ENCODE data around the gene ANKS1B.

Gene ANKS1B

DNA sequence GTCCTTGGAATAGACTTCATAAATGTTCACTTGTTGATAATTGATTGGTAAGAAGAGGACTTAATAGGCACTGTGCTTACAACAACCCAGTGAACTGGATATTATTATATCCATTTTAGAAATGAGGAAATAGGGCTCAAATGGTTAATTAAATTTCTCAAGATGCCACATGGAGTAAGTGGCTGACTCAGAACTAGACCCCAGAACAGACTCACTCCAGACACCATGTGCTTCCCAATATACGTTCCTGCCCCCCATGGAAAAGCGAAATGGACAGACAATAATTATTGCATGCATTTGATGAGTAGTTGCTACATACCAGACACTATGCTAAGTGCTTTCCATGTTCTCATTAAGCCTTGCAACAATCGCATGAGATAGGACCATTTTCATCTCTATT lies 895 bp upstream of the ANKS1B start:
- no peaks in the 10 kb centered on the region for H3K4me1 ChIP-seq (ENCODE audit: control insufficient read depth, insufficient read depth, low read length)
- H3K9me3 ChIP-seq (ENCODE audit: control insufficient read depth in 2 of 2, low read length in 2 of 2): no peaks in the 10 kb centered on the region
- H3K27ac ChIP-seq (ENCODE audit: low read length): peak overlapping the region; percentile 66
- peak overlapping the region in 1 of 2 donors; percentile 87 for H3K9ac ChIP-seq (ENCODE audit: low read length in 2 of 2)
- peak overlapping the region; percentile 87 to 93 for H3K4me3 ChIP-seq (ENCODE audit: low read length in 2 of 2)
- no peaks in the 10 kb centered on the region for H3K27me3 ChIP-seq (ENCODE audit: control insufficient read depth in 1 of 2, insufficient read depth in 2 of 2, low read length in 2 of 2)
- no peaks in the 10 kb centered on the region for H3K36me3 ChIP-seq (ENCODE audit: control insufficient read depth in 2 of 2, insufficient read depth in 2 of 2, low read length in 2 of 2)

DNA sequence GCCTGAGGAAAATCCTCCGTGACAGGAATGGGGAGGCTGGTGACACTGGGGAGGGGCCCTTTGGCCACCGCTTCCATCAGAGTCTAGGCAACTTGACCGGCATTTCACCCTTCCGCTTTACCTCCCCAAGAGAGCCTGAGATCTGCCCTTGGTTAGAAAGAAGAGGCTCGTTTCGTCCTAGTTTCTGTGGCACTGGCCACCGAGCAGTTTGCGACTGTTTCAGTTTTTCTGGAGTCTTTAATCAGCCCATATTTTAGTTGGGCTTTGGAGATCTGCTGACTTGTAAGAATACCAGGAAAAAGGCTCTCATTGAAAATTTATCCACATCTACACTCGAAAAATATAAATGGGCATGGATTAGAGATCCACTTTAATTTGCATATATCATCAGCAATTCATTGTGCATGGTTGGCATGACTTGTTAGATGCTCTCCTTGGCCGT lies 414 bp upstream of the ANKS1B start:
- Histone ChIP-seq H3K4me3 (ENCODE audit: low read length in 2 of 2) (peak overlapping the region; percentile 87 to 93), H3K27me3 (ENCODE audit: control insufficient read depth in 1 of 2, insufficient read depth in 2 of 2, low read length in 2 of 2) (no peaks in the 10 kb centered on the region), H3K4me1 (ENCODE audit: control insufficient read depth, insufficient read depth, low read length) (no peaks in the 10 kb centered on the region), H3K27ac (ENCODE audit: low read length) (peak overlapping the region; percentile 66), H3K9me3 (ENCODE audit: control insufficient read depth in 2 of 2, low read length in 2 of 2) (no peaks in the 10 kb centered on the region), H3K9ac (ENCODE audit: low read length in 2 of 2) (peak overlapping the region; percentile 84 to 87), H3K36me3 (ENCODE audit: control insufficient read depth in 2 of 2, insufficient read depth in 2 of 2, low read length in 2 of 2) (no peaks in the 10 kb centered on the region)

- peak overlapping the region; percentile 59 to 66 for H3K9ac ChIP-seq (ENCODE audit: low read length in 2 of 2)
Measured at GRCh38 chr12:99983456-99984258, 1.1 kb downstream of the ANKS1B start.

DNA sequence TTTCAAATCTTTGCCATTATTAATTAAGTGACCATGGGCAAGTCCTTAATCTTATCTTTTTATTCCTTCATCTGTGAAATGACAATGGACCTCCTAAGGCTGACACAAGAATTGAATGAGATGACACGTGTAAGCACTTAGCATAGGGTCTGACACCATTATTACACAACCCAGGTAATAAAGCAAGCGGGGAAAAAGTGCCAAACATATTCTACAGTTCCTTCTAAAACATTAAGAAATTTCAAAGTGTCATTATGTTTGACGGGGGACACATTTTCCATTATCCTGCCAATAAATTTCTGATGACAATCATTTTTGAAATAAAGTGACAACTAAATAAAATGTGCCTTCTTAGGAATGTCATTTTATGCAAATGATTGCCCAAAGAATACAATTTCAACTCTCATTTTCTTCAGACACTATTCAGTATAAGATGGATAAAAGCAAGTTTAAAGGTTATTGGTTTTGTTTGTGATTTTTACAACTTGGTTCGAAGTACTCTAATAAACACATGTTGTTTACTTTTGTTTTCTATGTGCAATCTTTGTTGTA lies 3.0 kb downstream of the ANKS1B start:
- H3K27ac ChIP-seq (ENCODE audit: low read length): no peak overlapping the region
- no peaks in the 10 kb centered on the region for H3K36me3 ChIP-seq (ENCODE audit: control insufficient read depth in 2 of 2, insufficient read depth in 2 of 2, low read length in 2 of 2)
- H3K27me3 ChIP-seq (ENCODE audit: control insufficient read depth in 1 of 2, insufficient read depth in 2 of 2, low read length in 2 of 2): no peaks in the 10 kb centered on the region
- no peak overlapping the region for H3K9ac ChIP-seq (ENCODE audit: low read length in 2 of 2)
- no peaks in the 10 kb centered on the region for H3K4me1 ChIP-seq (ENCODE audit: control insufficient read depth, insufficient read depth, low read length)
- H3K4me3 ChIP-seq (ENCODE audit: low read length in 2 of 2): no peak overlapping the region
- H3K9me3 ChIP-seq (ENCODE audit: control insufficient read depth in 2 of 2, low read length in 2 of 2): no peaks in the 10 kb centered on the region

More at GRCh38 chr12:99983456-99984258, 1.1 kb downstream of the ANKS1B start:
- no peaks in the 10 kb centered on the region for H3K9me3 ChIP-seq (ENCODE audit: control insufficient read depth in 2 of 2, low read length in 2 of 2)
- H3K36me3 ChIP-seq (ENCODE audit: control insufficient read depth in 2 of 2, insufficient read depth in 2 of 2, low read length in 2 of 2): no peaks in the 10 kb centered on the region
- H3K27ac ChIP-seq (ENCODE audit: low read length): no peak overlapping the region
- peak overlapping the region; percentile 87 for H3K4me3 ChIP-seq (ENCODE audit: low read length in 2 of 2)
- H3K4me1 ChIP-seq (ENCODE audit: control insufficient read depth, insufficient read depth, low read length): no peaks in the 10 kb centered on the region
- no peaks in the 10 kb centered on the region for H3K27me3 ChIP-seq (ENCODE audit: control insufficient read depth in 1 of 2, insufficient read depth in 2 of 2, low read length in 2 of 2)

DNA sequence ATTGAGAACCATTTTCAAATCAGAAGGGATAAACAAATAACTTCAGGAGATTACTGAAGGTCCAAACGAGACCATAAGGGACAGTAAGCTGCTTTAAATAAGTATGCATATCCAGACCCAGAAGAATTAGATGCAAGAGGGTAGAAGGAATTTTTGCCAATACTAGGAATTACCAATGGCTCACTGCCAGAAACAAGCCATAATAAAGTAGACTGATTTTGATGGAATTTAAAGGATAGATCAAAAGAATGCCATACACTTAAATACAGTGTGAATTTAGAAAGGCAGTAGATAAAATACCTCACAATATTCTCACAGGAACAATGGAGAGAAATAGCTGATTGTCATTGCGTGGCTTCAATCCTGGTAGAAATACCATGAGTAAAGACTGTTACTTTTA lies 5.3 kb downstream of the ANKS1B start:
- no peaks in the 10 kb centered on the region for H3K9me3 ChIP-seq (ENCODE audit: control insufficient read depth in 2 of 2, low read length in 2 of 2)
- H3K9ac ChIP-seq (ENCODE audit: low read length in 2 of 2): no peak overlapping the region
- H3K4me3 ChIP-seq (ENCODE audit: low read length in 2 of 2): no peak overlapping the region
- no peaks in the 10 kb centered on the region for H3K4me1 ChIP-seq (ENCODE audit: control insufficient read depth, insufficient read depth, low read length)
- H3K27ac ChIP-seq (ENCODE audit: low read length): no peak overlapping the region
- H3K36me3 ChIP-seq (ENCODE audit: control insufficient read depth in 2 of 2, insufficient read depth in 2 of 2, low read length in 2 of 2): no peaks in the 10 kb centered on the region
- H3K27me3 ChIP-seq (ENCODE audit: control insufficient read depth in 1 of 2, insufficient read depth in 2 of 2, low read length in 2 of 2): no peaks in the 10 kb centered on the region

- H3K27me3 ChIP-seq (ENCODE audit: control insufficient read depth in 1 of 2, insufficient read depth in 2 of 2, low read length in 2 of 2): no peaks in the 10 kb centered on the region
- no peaks in the 10 kb centered on the region for H3K4me1 ChIP-seq (ENCODE audit: control insufficient read depth, insufficient read depth, low read length)
- no peak overlapping the region for H3K4me3 ChIP-seq (ENCODE audit: low read length in 2 of 2)
- no peak overlapping the region for H3K9ac ChIP-seq (ENCODE audit: low read length in 2 of 2)
- peaks cover 0 to under 1% of the 10 kb centered on the region in 2 donors for H3K9me3 ChIP-seq (ENCODE audit: control insufficient read depth in 2 of 2, low read length in 2 of 2)
- no peaks in the 10 kb centered on the region for H3K36me3 ChIP-seq (ENCODE audit: control insufficient read depth in 2 of 2, insufficient read depth in 2 of 2, low read length in 2 of 2)
- no peak overlapping the region for H3K27ac ChIP-seq (ENCODE audit: low read length)
Measured at GRCh38 chr12:99978152-99978551, 6.6 kb downstream of the ANKS1B start.

- no peaks in the 10 kb centered on the region for H3K36me3 ChIP-seq (ENCODE audit: control insufficient read depth in 2 of 2, insufficient read depth in 2 of 2, low read length in 2 of 2)
- no peak overlapping the region for H3K27ac ChIP-seq (ENCODE audit: low read length)
- no peak overlapping the region for H3K9ac ChIP-seq (ENCODE audit: low read length in 2 of 2)
- H3K27me3 ChIP-seq (ENCODE audit: control insufficient read depth in 1 of 2, insufficient read depth in 2 of 2, low read length in 2 of 2): no peaks in the 10 kb centered on the region
- no peaks in the 10 kb centered on the region for H3K4me1 ChIP-seq (ENCODE audit: control insufficient read depth, insufficient read depth, low read length)
- H3K9me3 ChIP-seq (ENCODE audit: control insufficient read depth in 2 of 2, low read length in 2 of 2): peaks cover 0 to 4% of the 10 kb centered on the region in 2 donors
- no peak overlapping the region for H3K4me3 ChIP-seq (ENCODE audit: low read length in 2 of 2)
Measured at GRCh38 chr12:99977550-99977949, 7.2 kb downstream of the ANKS1B start.

- Histone ChIP-seq H3K9ac (ENCODE audit: low read length in 2 of 2) (no peak overlapping the region), H3K27ac (ENCODE audit: low read length) (no peak overlapping the region), H3K36me3 (ENCODE audit: control insufficient read depth in 2 of 2, insufficient read depth in 2 of 2, low read length in 2 of 2) (no peaks in the 10 kb centered on the region), H3K27me3 (ENCODE audit: control insufficient read depth in 1 of 2, insufficient read depth in 2 of 2, low read length in 2 of 2) (no peaks in the 10 kb centered on the region), H3K9me3 (ENCODE audit: control insufficient read depth in 2 of 2, low read length in 2 of 2) (peaks cover 0 to 4% of the 10 kb centered on the region in 2 donors), H3K4me1 (ENCODE audit: control insufficient read depth, insufficient read depth, low read length) (no peaks in the 10 kb centered on the region), H3K4me3 (ENCODE audit: low read length in 2 of 2) (no peak overlapping the region)
Measured at GRCh38 chr12:99976762-99977161, 8.0 kb downstream of the ANKS1B start.

DNA sequence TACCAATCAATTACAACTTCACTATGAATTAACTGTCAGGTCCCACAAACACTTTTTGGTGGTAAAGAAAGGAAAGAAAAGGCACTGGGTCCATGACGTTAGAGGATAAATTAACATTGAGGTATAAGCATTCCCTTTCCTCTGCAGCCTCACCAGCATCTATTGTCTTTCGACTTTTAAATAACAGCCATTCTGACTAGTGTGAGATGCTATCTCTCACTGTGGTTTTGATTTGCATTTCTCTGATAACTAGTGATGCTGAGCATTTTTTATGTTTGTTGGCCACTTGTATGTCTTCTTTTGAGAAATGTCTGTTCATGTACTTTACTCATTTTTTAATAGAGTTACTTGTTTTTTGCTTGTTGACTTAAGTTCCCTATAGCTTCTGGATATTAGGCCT lies 9.4 kb downstream of the ANKS1B start:
- H3K27me3 ChIP-seq (ENCODE audit: control insufficient read depth in 1 of 2, insufficient read depth in 2 of 2, low read length in 2 of 2): no peaks in the 10 kb centered on the region
- H3K4me3 ChIP-seq (ENCODE audit: low read length in 2 of 2): no peak overlapping the region
- H3K9ac ChIP-seq (ENCODE audit: low read length in 2 of 2): no peak overlapping the region
- no peaks in the 10 kb centered on the region for H3K36me3 ChIP-seq (ENCODE audit: control insufficient read depth in 2 of 2, insufficient read depth in 2 of 2, low read length in 2 of 2)
- H3K9me3 ChIP-seq (ENCODE audit: control insufficient read depth in 2 of 2, low read length in 2 of 2): peaks cover 0 to 4% of the 10 kb centered on the region in 2 donors
- no peak overlapping the region for H3K27ac ChIP-seq (ENCODE audit: low read length)
- H3K4me1 ChIP-seq (ENCODE audit: control insufficient read depth, insufficient read depth, low read length): no peaks in the 10 kb centered on the region

DNA sequence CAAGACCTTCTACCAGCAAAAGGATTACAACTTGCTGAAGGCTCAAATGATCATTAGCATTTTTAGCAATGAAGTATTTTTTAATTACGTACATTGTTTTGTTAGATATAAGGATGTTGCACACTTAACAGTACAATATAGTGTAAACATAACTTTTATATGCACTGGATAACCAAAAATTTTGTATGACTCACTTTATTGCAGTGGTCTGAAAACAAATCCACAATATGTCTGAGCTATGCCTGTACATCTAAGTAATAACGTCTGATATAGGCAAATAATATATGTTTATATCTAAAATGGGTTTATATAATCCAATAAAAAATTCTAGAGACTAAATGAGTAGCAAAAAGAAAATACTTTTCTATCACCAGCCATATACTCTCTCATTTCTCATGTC lies 10.6 kb downstream of the ANKS1B start:
- Histone ChIP-seq H3K27ac (ENCODE audit: low read length) (no peak overlapping the region), H3K27me3 (ENCODE audit: control insufficient read depth in 1 of 2, insufficient read depth in 2 of 2, low read length in 2 of 2) (no peaks in the 10 kb centered on the region), H3K9ac (ENCODE audit: low read length in 2 of 2) (no peak overlapping the region), H3K9me3 (ENCODE audit: control insufficient read depth in 2 of 2, low read length in 2 of 2) (peaks cover 0 to 4% of the 10 kb centered on the region in 2 donors), H3K4me3 (ENCODE audit: low read length in 2 of 2) (no peak overlapping the region), H3K4me1 (ENCODE audit: control insufficient read depth, insufficient read depth, low read length) (no peaks in the 10 kb centered on the region), H3K36me3 (ENCODE audit: control insufficient read depth in 2 of 2, insufficient read depth in 2 of 2, low read length in 2 of 2) (no peaks in the 10 kb centered on the region)

- Histone ChIP-seq H3K4me1 (ENCODE audit: control insufficient read depth, insufficient read depth, low read length) (no peaks in the 10 kb centered on the region), H3K36me3 (ENCODE audit: control insufficient read depth in 2 of 2, insufficient read depth in 2 of 2, low read length in 2 of 2) (no peaks in the 10 kb centered on the region), H3K27ac (ENCODE audit: low read length) (no peak overlapping the region), H3K4me3 (ENCODE audit: low read length in 2 of 2) (no peak overlapping the region), H3K9ac (ENCODE audit: low read length in 2 of 2) (no peak overlapping the region), H3K27me3 (ENCODE audit: control insufficient read depth in 1 of 2, insufficient read depth in 2 of 2, low read length in 2 of 2) (no peaks in the 10 kb centered on the region), H3K9me3 (ENCODE audit: control insufficient read depth in 2 of 2, low read length in 2 of 2) (no peaks in the 10 kb centered on the region)
Measured at GRCh38 chr12:99966429-99966828, 18.3 kb downstream of the ANKS1B start.

Measured in stomach smooth muscle (tissue), 2 donors.